NOMO-1 (cell line): ENCODE measurements around the gene CFAP45.
A peak's percentile ranks its signal among the peaks of the same experiment; 100 is the strongest.

Experiments used
- DNase-seq, 2 experiments: peaks; one replicate each; lab custom pipeline; 2025; ENCODE audit not compliant: unreplicated experiment in 2 of 2; lab: John Stamatoyannopoulos, UW

Gene CFAP45

DNA sequence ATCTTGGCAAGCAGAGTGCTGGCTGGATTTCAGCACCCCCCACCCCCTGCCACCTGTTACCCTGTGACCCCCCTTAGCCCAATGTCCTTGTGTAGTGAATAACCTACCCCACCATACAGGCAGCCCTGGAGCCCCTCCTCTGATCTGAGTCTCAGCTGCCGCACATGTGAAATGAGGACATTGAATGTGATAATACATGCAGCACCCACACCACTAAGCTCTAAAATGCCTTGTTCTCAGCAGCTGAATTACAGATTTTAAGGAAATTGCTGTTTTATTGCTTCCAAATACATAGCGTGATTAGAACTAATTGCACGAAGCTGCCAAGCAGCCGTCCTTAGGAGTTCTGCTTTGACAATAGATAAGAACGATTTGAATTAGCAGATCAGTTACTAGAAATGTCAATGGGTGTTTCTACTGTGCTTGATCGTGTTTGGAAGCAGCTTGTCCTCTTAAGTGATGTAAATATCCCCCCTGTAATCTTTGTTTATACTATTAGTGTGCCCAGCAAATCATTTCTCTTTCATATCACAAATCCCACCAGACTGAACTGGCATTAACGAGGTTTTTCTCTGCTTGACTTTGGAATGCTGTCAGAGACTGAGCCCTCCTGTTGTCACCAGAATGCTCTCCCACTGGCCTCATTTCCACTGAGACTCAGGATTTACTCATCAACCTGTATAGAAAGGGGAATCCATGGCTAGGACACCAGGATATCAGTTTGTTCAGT lies 68.4 kb downstream of the CFAP45 start:
- no peak for DNase-seq

DNA sequence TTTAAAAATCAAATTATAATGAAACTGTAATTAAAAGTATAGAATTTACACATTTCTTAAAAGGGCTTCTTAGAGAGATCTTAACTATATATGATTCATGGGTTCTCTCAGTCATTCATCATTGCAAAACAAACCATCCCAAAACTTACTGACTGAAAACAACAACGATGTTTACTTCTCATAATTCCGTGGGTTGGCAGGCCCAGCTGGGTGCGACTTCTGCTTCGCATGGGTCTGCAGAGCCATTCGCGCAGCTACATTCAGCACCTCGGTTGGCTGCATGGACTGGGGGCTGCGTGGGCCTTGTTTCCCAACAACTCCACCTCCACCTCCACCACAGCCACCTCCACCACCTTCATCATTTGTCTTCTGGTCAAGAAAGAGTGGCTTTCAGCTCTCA lies 69.2 kb downstream of the CFAP45 start:
- DNase-seq: no peak

DNA sequence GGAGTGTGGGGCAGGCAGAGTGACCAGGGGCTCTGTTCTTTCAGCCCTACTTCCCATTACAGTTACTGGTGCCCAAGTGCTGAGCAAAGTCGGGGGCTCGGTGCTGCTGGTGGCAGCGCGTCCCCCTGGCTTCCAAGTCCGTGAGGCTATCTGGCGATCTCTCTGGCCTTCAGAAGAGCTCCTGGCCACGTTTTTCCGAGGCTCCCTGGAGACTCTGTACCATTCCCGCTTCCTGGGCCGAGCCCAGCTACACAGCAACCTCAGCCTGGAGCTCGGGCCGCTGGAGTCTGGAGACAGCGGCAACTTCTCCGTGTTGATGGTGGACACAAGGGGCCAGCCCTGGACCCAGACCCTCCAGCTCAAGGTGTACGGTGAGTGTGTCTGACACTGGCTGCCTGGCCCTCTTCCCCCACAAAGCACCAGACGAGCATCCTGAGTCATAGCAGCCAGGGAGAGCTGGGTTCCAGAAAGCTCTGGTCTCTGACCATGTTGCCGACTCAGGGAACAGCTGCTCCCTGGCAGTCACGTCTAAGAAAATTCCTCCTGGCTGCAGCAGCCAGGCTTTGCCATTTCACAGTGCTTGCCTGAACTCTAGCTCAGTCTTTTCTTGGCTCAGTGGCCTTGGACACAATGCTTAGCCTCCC lies 70.0 kb downstream of the CFAP45 start:
- no peak for DNase-seq

DNA sequence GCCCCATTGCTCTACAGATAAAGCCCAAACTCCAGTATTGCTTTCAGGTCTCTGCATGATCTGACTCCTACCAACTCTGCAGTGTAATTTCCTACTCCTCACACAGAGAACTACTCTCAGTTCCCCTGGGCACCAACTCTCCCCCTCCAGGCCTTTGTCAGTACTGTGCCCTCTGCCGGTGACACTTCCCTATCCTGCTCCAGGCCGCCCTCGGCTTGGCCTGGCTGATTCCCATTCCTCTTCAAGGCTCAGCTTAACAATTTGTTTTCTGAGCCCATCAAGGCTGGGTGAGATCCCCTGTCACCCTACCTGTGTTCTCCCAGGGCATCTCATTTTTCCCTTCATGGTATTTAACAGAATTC lies 70.7 kb downstream of the CFAP45 start:
- peak; percentile 80 to 92 for DNase-seq

- no peak for DNase-seq
Observed at GRCh38 chr1:159828581-159829272, 71.2 kb downstream of the CFAP45 start.

GRCh38 chr1:159828176-159828575 lies 71.8 kb downstream of the CFAP45 start:
- no peak for DNase-seq

GRCh38 chr1:159827549-159827948 lies 72.4 kb downstream of the CFAP45 start:
- DNase-seq: no peak

- DNase-seq: no peak
Observed at GRCh38 chr1:159827102-159827490, 72.9 kb downstream of the CFAP45 start.

- no peak for DNase-seq
Observed at GRCh38 chr1:159826441-159827101, 73.4 kb downstream of the CFAP45 start, which contains the start of gene SLAMF8. Gene SLAMF8, plus strand, starts transcription at chr1:159826873. Its CDS starts 26 bp downstream, at chr1:159826899.

DNA sequence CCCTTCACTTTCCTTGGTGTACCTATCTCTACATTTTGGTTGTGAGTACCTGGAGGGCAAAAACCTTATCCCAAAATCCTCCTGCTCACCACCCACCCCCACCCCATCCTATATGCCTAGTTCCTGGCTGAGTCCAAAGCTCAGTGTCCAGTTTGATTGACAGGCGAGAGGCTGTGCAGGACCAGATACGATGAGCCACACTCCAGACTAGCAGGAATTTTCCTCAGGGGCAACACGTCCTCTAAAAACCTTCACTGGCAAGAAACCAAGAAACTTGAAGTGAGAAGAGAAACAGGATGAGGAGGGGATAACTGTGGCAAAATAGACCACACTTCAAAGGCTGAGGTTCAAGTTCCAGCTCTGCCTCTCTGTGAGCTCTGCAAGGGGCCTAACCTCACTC lies 74.4 kb downstream of the CFAP45 start:
- no peak for DNase-seq

DNA sequence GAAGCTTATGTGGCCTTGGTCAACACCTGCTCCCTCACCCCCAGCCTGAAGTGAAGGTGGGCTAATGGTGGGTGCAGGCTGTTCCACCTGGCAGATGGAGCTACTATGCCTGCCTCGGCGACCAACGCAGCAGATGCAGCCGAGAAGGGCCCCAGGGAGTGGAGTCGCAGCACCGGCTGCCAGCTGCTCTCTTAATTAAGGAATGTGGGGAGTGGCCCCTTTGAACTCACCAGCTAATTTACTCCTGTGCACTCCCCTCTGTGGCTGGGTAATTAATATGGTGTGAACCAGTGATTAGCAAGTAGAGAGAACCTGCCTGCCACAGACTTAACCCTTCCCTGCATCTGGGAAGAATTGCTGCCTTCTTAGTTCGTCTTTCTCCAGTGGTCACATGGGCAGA lies 76.6 kb downstream of the CFAP45 start:
- DNase-seq: no peak
